Stimulated activated CD8-positive, alpha-beta memory T cell treated with anti-CD3 and anti-CD28 coated beads, Interleukin-4, amount 100 ng/mL, for 1 hour (primary cell): ENCODE results near the gene CMA1.
"Not testable (repeated sequence)": the region's sequence is repeated elsewhere in the genome, so short reads cannot be mapped to it uniquely, and the experiment has no call there.

Experiments used
- DNase-seq, 2 donors: peaks; one replicate each; pipeline ENCODE4 v3.0.0-alpha.2; 2020; ENCODE audit warnings: low read depth in 2 of 2, low spot score in 1 of 2

The CMA1 gene

GRCh38 chr14:24508155-24508840 lies at the start of gene CMA1:
Gene CMA1 (minus strand): TSS chr14:24508265. CDS start chr14:24508235, 30 bp downstream.
- DNase-seq: no peak

GRCh38 chr14:24556756-24557155 lies 48.7 kb upstream of the CMA1 start:
- DNase-seq: no peak

- DNase-seq: not testable (repeated sequence)
Measured at GRCh38 chr14:24549064-24549463, 41.0 kb upstream of the CMA1 start.

DNA sequence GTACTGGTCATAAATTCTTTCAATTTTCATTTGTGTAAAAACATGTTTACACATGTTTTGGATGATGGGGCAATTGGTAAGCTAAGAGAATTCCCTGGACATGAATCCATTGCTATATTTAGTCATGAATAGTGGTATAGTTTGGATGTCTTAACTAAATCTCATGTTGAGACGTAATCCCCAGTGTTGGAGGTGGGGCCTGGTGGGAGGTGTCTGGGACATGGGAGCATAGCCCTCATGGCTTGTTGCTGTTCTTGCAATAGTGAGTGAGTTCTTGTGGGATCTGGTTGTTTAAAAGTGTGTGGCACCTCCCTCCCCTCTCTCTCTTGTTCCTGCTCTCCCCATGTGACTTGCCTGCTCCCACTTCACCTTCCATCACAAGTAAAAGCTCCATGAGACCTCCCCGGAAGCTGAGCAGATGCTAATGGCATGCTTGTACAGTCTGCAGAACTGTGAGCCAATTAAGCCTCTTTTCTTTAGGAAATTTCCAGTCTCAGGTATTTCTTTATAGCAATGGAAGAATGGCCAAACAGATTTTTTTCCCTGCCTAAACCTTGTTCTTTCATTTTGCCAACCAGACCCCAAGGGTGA lies 34.4 kb upstream of the CMA1 start:
- no peak for DNase-seq

DNA sequence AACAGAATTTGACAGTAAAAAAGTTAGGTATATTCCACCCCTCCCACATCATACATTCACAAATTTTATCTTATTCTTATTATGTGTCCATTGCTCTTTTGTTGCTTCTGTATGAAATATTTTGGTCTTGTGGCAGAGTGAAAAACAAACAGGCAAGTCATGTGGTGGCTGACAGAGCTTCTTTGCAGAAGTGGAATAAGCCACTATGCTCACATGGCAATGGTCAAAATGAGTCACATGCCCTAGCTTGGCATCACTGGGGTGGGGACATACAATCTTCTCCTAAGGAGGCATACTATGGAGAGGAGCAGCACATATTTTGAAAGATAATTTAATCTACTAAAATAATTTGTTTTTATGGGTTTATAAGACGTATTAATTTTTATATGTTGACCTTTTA lies 27.7 kb upstream of the CMA1 start:
- DNase-seq: no peak

GRCh38 chr14:24534286-24534685 lies 26.2 kb upstream of the CMA1 start:
- DNase-seq: no peak

- DNase-seq: not testable (repeated sequence)
Measured at GRCh38 chr14:24525877-24526620, 18.0 kb upstream of the CMA1 start.

DNA sequence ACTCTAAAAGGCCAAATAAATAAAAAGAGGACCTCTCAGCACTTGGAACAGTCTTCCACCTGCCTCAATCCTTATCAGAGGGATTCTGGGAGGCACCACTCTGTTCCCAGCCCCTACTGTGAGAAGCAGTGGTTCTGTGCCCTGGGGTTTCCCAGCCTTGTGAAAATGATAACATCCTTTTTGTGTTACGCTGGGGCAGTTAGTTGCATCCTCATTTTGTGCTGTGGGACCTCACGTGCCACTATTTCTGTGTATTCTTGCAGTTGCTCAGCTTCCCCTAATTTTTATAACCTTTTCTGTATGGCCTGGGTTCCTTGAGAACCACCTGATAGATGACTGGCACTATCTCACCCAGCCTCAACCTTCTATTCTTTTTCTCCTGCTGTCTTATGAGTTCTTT lies 10.8 kb upstream of the CMA1 start:
- no peak for DNase-seq

- no peak for DNase-seq
Measured at GRCh38 chr14:24514209-24514608, 6.1 kb upstream of the CMA1 start.

- DNase-seq: no peak
Measured at GRCh38 chr14:24513009-24513408, 4.9 kb upstream of the CMA1 start.

DNA sequence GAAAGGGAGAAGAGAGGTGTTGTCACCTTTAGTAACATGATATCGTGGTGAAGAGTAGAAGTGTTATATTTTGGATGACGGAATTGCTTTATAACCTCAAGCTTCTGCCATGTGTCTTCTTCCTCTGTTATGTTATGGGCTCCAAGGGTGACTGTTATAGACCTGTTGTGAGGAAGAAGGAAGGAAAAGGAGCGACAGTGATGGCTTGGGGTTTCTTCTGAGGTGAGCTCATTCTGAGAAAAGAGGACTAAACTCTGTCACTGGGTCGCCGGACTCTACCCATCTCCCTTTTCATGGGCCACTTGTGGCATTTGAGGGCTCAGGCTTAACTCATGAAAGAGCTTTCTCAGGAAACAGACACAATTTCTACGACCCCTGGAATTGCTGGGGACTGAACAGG lies 1.6 kb downstream of the CMA1 start:
- DNase-seq: no peak

GRCh38 chr14:24504425-24504950 lies 3.6 kb downstream of the CMA1 start:
- no peak for DNase-seq

DNA sequence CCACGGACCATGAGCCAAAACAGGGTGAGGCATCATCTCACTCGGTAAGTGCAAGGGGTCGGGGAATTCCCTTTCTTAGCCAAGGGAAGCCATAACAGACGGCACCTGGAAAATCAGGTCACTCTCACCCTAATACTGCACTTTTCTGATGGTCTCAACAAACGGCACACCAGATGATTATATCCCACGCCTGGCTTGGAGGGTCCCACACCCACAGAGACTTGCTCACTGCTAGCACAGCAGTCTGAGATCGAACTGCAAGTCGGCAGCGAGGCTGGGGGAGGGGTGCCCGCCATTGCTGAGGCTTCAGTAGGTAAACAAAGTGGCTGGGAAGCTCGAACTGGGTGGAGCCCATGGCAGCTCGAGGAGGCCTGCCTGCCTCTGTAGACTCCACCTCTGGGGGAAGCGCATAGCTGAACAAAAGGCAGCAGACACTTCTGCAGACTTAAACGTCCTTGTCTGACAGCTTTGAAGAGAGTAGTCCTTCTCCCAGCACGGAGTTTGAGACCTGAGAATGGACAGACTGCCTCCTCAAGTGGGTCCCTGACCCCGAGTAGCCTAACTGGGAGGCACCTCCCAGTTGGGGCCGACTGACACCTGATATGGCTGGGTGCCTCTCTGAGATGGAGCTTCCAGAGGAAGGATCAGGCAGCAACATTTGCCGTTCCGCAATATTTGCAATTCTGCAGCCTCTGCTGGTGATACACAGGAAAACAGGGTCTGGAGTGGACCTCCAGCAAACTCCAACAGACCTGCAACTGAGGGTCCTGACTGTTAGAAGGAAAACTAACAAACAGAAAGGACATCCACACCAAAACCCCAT lies 16.3 kb downstream of the CMA1 start:
- not testable (repeated sequence) for DNase-seq

DNA sequence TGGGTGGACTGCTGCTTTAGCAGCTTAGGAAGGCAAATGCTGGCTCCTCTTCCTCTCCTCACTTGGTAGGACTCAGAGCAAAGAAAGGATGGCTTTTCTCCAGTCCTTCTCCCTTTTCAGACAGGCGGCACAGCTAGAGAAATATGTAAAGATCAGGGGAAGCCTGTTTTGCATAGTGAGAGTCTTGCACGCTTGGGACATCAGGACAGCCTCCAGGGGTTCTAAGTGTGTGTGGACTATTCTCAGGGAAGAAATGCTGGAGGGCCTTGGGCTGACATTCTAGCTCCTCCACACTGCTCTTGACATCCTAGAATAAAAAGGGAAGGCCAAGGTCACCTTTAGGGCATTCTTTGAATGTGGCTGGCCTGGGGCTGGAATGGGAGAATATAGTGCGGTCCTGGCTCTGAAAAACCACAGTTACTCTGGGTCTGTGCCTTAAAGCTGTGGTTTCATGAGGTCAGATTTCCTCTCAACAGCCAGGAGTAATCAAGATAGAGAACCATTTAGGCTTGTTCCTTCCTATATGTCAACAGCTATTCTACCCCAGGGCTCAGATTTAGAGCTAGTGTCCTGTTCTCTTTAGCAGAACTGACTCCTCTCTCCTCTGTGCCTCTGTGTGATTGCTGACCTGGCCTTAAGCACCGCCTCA lies 24.3 kb downstream of the CMA1 start:
- no peak for DNase-seq

DNA sequence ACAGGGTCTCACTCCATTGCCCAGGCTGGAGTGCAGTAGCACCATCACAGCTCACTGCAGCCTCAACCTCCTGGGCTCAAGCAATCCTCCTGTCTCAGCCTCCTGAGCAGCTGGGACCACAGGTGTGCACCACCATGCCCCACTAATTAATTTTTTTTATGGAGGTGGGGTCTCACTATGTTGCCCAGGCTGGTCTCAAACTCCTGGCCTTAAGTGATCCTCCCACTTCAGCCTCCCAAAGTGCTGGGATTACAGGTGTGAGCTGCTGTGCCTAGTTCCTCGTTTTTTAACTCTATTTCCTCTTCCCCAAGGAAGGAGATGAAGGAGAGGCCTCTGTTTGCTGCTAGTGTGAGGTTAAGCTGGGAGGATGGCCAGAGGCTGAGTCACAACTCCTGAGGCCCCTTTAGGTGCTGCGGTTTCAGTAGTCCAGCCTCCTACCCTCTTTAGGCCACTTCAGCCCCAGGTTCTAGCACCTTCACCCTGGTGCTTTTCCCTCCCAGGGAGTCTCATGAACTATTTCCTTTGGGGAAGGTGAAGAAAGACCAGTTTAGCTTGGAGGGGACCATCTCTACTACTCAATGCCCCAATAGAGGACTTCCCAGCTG lies 25.3 kb downstream of the CMA1 start:
- DNase-seq: not testable (repeated sequence)

DNA sequence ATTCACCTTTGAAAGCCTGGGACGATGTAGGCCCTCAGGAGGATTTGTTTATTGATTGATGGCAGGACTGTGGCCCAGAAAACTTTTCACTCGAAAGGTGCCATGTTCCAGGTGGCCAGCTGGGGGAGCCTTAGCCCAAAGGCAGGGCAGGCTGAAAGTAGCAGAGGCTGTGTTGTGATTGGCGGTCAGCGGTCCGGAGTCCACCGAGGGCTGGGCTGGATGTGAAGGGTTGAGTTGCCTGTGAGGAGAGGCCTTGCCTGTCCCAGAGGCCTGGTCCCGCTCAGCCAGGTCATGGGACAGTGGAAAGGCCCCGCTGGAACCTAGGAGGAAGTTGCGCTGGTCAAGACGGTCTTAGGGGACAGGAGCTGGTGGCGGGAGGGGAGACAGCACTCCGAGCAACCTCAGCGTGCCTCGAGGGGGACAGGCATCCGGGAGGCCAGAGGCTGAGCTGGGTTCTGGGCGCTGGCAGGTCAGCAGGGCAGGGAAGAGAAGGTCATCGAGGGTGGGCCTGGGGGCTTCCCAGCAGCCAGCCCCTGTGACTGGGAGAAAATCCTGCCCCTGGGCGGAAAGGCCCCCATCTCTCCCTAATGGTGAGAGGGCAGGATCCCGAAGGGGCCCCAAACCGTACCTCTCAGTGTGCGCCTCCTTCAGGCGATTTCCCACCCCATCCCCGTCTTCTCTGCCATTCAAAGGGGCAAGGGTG lies 26.3 kb downstream of the CMA1 start:
- peak in 1 of 2 donors; percentile 6 for DNase-seq

- DNase-seq: not testable (repeated sequence)
Measured at GRCh38 chr14:24479999-24480398, 28.1 kb downstream of the CMA1 start.

DNA sequence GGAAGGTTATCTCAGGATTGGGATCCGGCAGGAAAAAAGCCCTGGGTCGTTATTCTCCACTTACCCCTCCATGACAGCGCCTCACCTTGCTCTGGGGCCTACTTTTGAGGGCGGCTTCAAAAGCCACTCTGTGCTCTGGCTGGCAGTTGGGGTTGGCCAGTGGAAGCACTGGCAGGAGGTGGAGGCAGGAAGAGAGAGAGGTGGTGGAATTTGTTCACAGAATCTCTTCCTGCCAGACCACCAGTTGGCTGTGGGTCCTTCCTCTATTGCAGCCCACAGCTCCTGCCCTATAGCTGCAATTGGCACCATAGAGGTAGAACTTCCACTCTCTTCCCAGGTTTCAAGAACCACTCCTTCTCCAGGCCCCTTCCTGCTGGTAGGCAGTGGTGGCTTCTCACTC lies 32.8 kb downstream of the CMA1 start:
- no peak for DNase-seq

- DNase-seq: no peak
Measured at GRCh38 chr14:24473211-24473610, 34.9 kb downstream of the CMA1 start.

DNA sequence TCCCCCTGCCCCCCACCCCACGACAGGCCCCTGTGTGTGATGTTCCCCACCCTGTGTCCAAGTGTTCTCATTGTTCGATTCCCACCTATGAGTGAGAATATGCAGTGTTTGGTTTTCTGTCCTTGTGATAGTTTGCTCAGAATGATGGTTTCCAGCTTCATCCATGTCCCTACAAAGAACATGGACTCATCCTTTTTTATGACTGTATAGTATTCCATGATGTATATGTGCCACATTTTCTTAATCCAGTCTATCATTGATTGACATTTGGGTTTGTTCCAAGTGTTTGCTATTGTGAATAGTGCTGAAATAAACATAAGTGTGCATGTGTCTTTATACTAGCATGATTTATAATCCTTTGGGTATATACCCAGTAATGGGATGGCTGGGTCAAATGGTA lies 37.6 kb downstream of the CMA1 start:
- DNase-seq: not testable (repeated sequence)
